PC-3 (cell line): ENCODE results near the gene DPF3. TPM values are rescaled to one million over a fixed set of nuclear protein-coding genes. Genes with fewer than 3 reads are reported as not detected.

ENCODE experiments used
- ATAC-seq: fragments of 200-7000 bp; cut with Tn5 transposase; 2 replicates; pipeline ENCODE4 v1.9.1; 2020; ENCODE audit warnings: mild to moderate bottlenecking, moderate library complexity
- BruUV-seq: library from RNA; stranded (reverse); fragments of 400-500 nt; replicated peaks from 2 replicates; lab custom pipeline; 2021; lab: Mats Ljungman, UMichigan
- CTCF ChIA-PET: fragments of 300-600 bp; sonication (Branson Sonifier 250); formaldehyde crosslinking; loops from one replicate; lab custom pipeline; 2022; ENCODE audit warnings: antibody characterized with exemption; lab: Charles Lee
- POLR2A ChIA-PET: fragments of 300-600 bp; sonication (Branson Sonifier 250); formaldehyde crosslinking; loops from one replicate; lab custom pipeline; 2022; ENCODE audit warnings: antibody characterized with exemption; ENCODE audit not compliant: unreplicated experiment; lab: Charles Lee
- DNase-seq: peaks from one replicate; pipeline ENCODE4 v3.0.0-alpha.2; 2015
- H2AFZ ChIP-seq: fragments of 300-600 bp; sonication (generic); 2 replicates; pipeline ENCODE4 v1.6.0; 2016; ENCODE audit warnings: antibody characterized with exemption, low read length
- H3F3A ChIP-seq: fragments of 300-600 bp; sonication (generic); one replicate; pipeline ENCODE4 v1.6.0; 2017; ENCODE audit warnings: antibody characterized with exemption, low read length, control low read depth, mild to moderate bottlenecking; ENCODE audit not compliant: unreplicated experiment
- H3K27ac ChIP-seq: fragments of 300-600 bp; sonication (generic); 2 replicates; pipeline ENCODE4 v1.5.1; 2016; ENCODE audit warnings: mild to moderate bottlenecking, low read length
- H3K27me3 ChIP-seq: fragments of 300-600 bp; sonication (generic); 2 replicates; pipeline ENCODE4 v1.6.1; 2016; ENCODE audit warnings: low read length, mixed read lengths
- H3K36me3 ChIP-seq: fragments of 300-600 bp; sonication (generic); 2 replicates; pipeline ENCODE4 v1.6.1; 2016; ENCODE audit warnings: low read depth, mixed run types, low read length, mixed read lengths
- H3K4me1 ChIP-seq: fragments of 300-600 bp; sonication (generic); 2 replicates; pipeline ENCODE4 v1.5.1; 2016; ENCODE audit warnings: low read length; ENCODE audit not compliant: insufficient read depth
- H3K4me2 ChIP-seq: fragments of 300-600 bp; sonication (generic); 2 replicates; pipeline ENCODE4 v1.6.0; 2016; ENCODE audit warnings: low read length
- H3K4me3 ChIP-seq: fragments of 300-600 bp; sonication (generic); 2 replicates; pipeline ENCODE4 v1.5.1; 2016; ENCODE audit warnings: mild to moderate bottlenecking, low read length, mixed read lengths
- H3K79me2 ChIP-seq: fragments of 300-600 bp; sonication (generic); 2 replicates; pipeline ENCODE4 v1.6.1; 2017; ENCODE audit warnings: low read length, mixed read lengths
- H3K9ac ChIP-seq: fragments of 300-600 bp; sonication (generic); 2 replicates; pipeline ENCODE4 v1.6.0; 2016; ENCODE audit warnings: mild to moderate bottlenecking, low read length
- H3K9me2 ChIP-seq: fragments of 300-600 bp; sonication (generic); replicated peaks from 2 replicates; pipeline ENCODE4 v1.6.1; 2016; ENCODE audit warnings: mixed run types, low read length, mixed read lengths
- H3K9me3 ChIP-seq: fragments of 300-600 bp; sonication (generic); 2 replicates; pipeline ENCODE4 v1.6.1; 2016; ENCODE audit warnings: low read length, mixed read lengths
- H4K20me1 ChIP-seq: fragments of 300-600 bp; sonication (generic); 2 replicates; pipeline ENCODE4 v1.6.1; 2016; ENCODE audit warnings: low read length, mixed read lengths
- EZH2 ChIP-seq: fragments of 300-600 bp; sonication (generic); IDR thresholded peaks from one replicate; pipeline ENCODE4 v1.6.1; 2017; ENCODE audit warnings: antibody characterized with exemption, mild to moderate bottlenecking, low read length; ENCODE audit not compliant: unreplicated experiment
- EZH2phosphoT487 ChIP-seq: fragments of 300-600 bp; sonication (generic); IDR thresholded peaks from 2 replicates; pipeline ENCODE4 v1.6.1; 2018; ENCODE audit warnings: mild to moderate bottlenecking, antibody characterized with exemption, low read length, borderline replicate concordance
- intact Hi-C: fragments of 100-400 bp; cut with micrococcal nuclease; formaldehyde crosslinking; loops from 2 replicates; pipeline ENCODE4 v1.9.0; 2023
- total RNA-seq: library from RNA; depleted of rRNA; stranded (reverse); fragments of >200 nt; gene quantifications from 2 replicates; pipeline ENCODE4 v1.2.3, GENCODE V29; 2014
- TF ChIP-seq, protein P1 (sequence below): fragments of 300-600 bp; sonication (generic); conservative IDR thresholded peaks from 2 replicates; pipeline ENCODE4 v1.5.1; 2017; ENCODE audit warnings: antibody characterized with exemption, low read depth, mild to moderate bottlenecking, low read length

DPF3 gene
- total RNA-seq, 1 experiment from 2014 or later, result 16.6 TPM

DNA sequence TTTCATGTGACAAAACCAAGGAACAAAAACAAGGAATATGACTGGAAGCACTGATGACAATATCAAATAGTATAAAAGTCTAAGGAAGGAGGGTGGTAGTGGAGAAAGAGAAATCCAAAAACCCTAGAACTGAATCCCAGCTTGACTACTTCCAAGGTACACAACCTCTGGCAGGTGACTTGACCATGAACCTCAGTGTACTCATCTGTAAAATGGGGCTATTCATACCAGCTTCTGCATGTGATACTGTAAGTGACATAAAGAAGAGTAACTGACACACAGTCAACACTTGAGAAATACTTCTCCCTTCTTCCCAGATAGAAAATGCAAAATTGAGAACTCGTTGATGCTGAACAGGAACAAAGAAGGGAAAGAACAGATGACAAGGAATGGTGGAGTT, 10.3 kb upstream of the DPF3 start:
- Histone ChIP-seq H2AFZ (peak overlapping the region; percentile 3; the same call in 1 of the 2 replicates), H3K27me3 (no peaks in the 10 kb centered on the region), H3K4me3 (no peak overlapping the region), H3F3A (no peaks in the 10 kb centered on the region), H3K36me3 (no peaks in the 10 kb centered on the region), H3K9ac (no peak overlapping the region), H4K20me1 (no peaks in the 10 kb centered on the region), H3K9me3 (no peaks in the 10 kb centered on the region), H3K4me2 (no peak overlapping the region; the same call in 1 of the 2 replicates), H3K9me2 (no peaks in the 10 kb centered on the region), H3K4me1 (peaks cover 31% of the 10 kb centered on the region), H3K27ac (no peak overlapping the region), H3K79me2 (no peaks in the 10 kb centered on the region)
- CTCF ChIA-PET, result interaction anchor here (0.6 to 3.4 kb wide), 8 partner anchors 9 to 396 kb away, joined by 3 to 58 read pairs (median 6); partner anchors contain the start of gene DPF3
- ATAC-seq (no peak), DNase-seq (no peak)
- TF ChIP-seq EZH2phosphoT487 (no peak), EZH2 (no peak)
- TF ChIP-seq, protein P1, sequence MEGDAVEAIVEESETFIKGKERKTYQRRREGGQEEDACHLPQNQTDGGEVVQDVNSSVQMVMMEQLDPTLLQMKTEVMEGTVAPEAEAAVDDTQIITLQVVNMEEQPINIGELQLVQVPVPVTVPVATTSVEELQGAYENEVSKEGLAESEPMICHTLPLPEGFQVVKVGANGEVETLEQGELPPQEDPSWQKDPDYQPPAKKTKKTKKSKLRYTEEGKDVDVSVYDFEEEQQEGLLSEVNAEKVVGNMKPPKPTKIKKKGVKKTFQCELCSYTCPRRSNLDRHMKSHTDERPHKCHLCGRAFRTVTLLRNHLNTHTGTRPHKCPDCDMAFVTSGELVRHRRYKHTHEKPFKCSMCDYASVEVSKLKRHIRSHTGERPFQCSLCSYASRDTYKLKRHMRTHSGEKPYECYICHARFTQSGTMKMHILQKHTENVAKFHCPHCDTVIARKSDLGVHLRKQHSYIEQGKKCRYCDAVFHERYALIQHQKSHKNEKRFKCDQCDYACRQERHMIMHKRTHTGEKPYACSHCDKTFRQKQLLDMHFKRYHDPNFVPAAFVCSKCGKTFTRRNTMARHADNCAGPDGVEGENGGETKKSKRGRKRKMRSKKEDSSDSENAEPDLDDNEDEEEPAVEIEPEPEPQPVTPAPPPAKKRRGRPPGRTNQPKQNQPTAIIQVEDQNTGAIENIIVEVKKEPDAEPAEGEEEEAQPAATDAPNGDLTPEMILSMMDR, result no peak
- POLR2A ChIA-PET, result no interaction called here
- BruUV-seq, result no TSS peak
- intact Hi-C loops, result loop anchor here (2.0 kb wide), 1 partner anchor 159 kb away; no protein-coding TSS in a partner anchor

DNA sequence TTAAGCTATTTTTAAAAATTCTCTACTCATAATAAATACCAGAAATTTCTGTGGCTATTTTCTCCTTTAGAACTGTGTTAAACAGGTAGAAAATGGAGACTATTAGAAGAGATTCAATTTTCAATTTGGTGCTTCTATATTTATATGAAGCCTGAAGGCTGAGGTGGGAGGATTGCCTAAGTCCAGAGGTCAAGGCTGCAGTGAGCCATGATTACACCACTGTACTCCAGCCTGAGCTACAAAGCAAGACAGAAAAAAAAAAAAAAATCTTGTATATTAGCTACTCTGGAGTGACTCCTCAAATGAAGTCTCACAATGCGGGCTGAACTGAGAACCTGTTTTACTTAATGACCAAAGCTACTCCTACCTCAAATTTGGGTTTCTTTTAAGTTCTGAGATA, 9.8 kb upstream of the DPF3 start:
- H3K4me1 ChIP-seq, result peaks cover 31% of the 10 kb centered on the region
- H2AFZ ChIP-seq, result no peak overlapping the region
- no peak overlapping the region for H3K4me3 ChIP-seq
- no TSS peak for BruUV-seq
- no peaks in the 10 kb centered on the region for H3F3A ChIP-seq
- ChIA-PET POLR2A (interaction anchor here (0.6 to 0.7 kb wide), 2 partner anchors 19 to 232 kb away, joined by 3 to 4 read pairs; no protein-coding TSS in a partner anchor), CTCF (interaction anchor here (0.6 to 3.4 kb wide), 3 partner anchors 386 to 393 kb away, joined by 5 to 58 read pairs (median 7); no protein-coding TSS in a partner anchor)
- H3K9me3 ChIP-seq, result no peaks in the 10 kb centered on the region
- DNase-seq, result no peak
- H3K4me2 ChIP-seq, result no peak overlapping the region
- H3K9me2 ChIP-seq, result no peaks in the 10 kb centered on the region
- no peak overlapping the region for H3K9ac ChIP-seq
- intact Hi-C loops, result loop anchor here (2.0 kb wide), 1 partner anchor 159 kb away; no protein-coding TSS in a partner anchor
- H3K36me3 ChIP-seq, result no peaks in the 10 kb centered on the region
- H4K20me1 ChIP-seq, result no peaks in the 10 kb centered on the region
- no peaks in the 10 kb centered on the region for H3K79me2 ChIP-seq
- H3K27ac ChIP-seq, result no peak overlapping the region
- TF ChIP-seq, protein P1, result no peak
- TF ChIP-seq EZH2phosphoT487, result no peak
- no peak for TF ChIP-seq EZH2
- no peaks in the 10 kb centered on the region for H3K27me3 ChIP-seq
- ATAC-seq, result no peak
